ENCODE data around the gene SAE1.
"Not testable (repeated sequence)": the region's sequence is repeated elsewhere in the genome, so short reads cannot be mapped to it uniquely, and the experiment has no call there.

The SAE1 gene

GRCh38 chr19:47130120-47130588, 481 bp upstream of the SAE1 start:
- DNase-seq (ENCODE audit: low read depth) = no peak

GRCh38 chr19:47132194-47132852, 1.7 kb downstream of the SAE1 start:
- no peak for DNase-seq (ENCODE audit: low read depth)

- DNase-seq (ENCODE audit: low read depth) = no peak
These were observed 2.4 kb downstream of the SAE1 start for GRCh38 chr19:47133021-47133471.

GRCh38 chr19:47134545-47134944, 3.9 kb downstream of the SAE1 start:
- no peak for DNase-seq (ENCODE audit: low read depth)

- DNase-seq (ENCODE audit: low read depth) = no peak
These were observed 4.5 kb downstream of the SAE1 start for GRCh38 chr19:47135156-47135555.

GRCh38 chr19:47141252-47141651, 10.6 kb downstream of the SAE1 start:
- DNase-seq (ENCODE audit: low read depth) = not testable (repeated sequence)

- DNase-seq (ENCODE audit: low read depth) = no peak
These were observed 11.1 kb downstream of the SAE1 start for GRCh38 chr19:47141695-47142094.

GRCh38 chr19:47142779-47143178, 12.1 kb downstream of the SAE1 start:
- DNase-seq (ENCODE audit: low read depth) = no peak

- no peak for DNase-seq (ENCODE audit: low read depth)
These were observed 12.9 kb downstream of the SAE1 start for GRCh38 chr19:47143322-47144073.

GRCh38 chr19:47144630-47145029, 14.0 kb downstream of the SAE1 start:
- DNase-seq (ENCODE audit: low read depth) = no peak

GRCh38 chr19:47145639-47146486, 15.2 kb downstream of the SAE1 start:
- DNase-seq (ENCODE audit: low read depth) = no peak

GRCh38 chr19:47146920-47147319, 16.3 kb downstream of the SAE1 start:
- DNase-seq (ENCODE audit: low read depth) = no peak

- no peak for DNase-seq (ENCODE audit: low read depth)
These were observed 21.0 kb downstream of the SAE1 start for GRCh38 chr19:47151627-47152026.

- no peak for DNase-seq (ENCODE audit: low read depth)
These were observed 21.6 kb downstream of the SAE1 start for GRCh38 chr19:47152205-47152604.

GRCh38 chr19:47152632-47153031, 22.0 kb downstream of the SAE1 start:
- DNase-seq (ENCODE audit: low read depth) = no peak

- DNase-seq (ENCODE audit: low read depth) = no peak
These were observed 22.6 kb downstream of the SAE1 start for GRCh38 chr19:47153266-47153665.

- no peak for DNase-seq (ENCODE audit: low read depth)
These were observed 24.5 kb downstream of the SAE1 start for GRCh38 chr19:47155148-47155547.

- no peak for DNase-seq (ENCODE audit: low read depth)
These were observed 26.3 kb downstream of the SAE1 start for GRCh38 chr19:47156861-47157430.

- DNase-seq (ENCODE audit: low read depth) = peak; percentile 16
These were observed 27.0 kb downstream of the SAE1 start for GRCh38 chr19:47157431-47158321.

- DNase-seq (ENCODE audit: low read depth) = no peak
These were observed 27.7 kb downstream of the SAE1 start for GRCh38 chr19:47158367-47158791.

GRCh38 chr19:47158879-47159503, 28.4 kb downstream of the SAE1 start:
- no peak for DNase-seq (ENCODE audit: low read depth)
